ENCODE results near the gene RAP1GAP2.
A peak's percentile ranks its signal among the peaks of the same experiment; 100 is the strongest.

The RAP1GAP2 gene

DNA sequence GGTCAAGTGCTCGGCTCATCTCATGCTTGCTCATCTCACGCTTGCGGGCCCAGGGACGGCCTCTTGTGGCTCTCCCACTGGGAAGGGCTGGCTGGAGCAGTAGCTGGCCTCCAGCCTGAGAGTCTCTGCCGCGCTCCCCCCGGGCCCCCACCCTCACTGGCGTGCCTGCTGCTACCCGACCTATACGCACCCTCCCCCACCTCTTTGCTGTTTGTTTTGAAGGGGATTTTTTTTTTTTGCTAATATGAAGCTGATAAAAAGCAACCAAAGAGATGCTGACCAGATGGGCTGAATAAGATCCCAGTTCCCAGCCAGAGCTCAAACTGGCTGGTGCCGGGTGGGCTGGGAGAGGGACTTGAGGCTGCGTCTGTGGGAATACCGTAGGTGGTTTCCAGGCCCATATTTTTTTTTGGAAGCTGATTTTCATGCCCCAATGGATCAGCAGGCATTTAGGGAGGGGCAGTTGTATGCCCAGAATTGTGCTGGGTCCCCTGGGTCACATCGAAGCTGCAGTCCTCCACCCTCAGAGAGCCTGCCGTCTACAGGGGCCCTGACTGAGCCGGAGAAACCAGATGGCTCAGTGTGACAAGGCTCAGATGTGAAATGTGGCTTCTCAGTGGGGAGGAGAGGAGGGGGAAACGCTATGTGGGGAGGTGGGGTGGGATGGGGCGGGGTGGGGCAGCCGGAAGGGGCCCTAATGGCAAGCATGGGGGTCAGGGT, 115.0 kb downstream of the RAP1GAP2 start:
- DNase-seq (ENCODE audit: low read depth) = no peak

DNA sequence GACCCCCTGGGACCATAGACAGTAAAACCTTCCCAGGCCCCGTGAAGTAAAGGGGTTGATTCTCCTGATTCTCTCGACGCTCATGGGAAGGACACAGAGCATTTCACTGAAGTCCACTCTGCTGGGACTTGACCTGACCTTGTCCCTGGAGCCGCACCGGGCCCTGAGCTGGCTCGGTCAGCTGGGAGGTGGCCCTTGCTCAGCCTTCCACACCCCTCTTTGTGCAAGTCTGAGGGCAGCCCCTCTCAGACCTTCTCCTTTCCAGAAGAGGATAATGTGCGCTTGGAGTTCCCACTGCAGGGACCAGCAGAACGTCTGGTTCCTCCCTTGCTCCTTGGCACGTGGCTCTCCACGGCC, 115.5 kb downstream of the RAP1GAP2 start:
- no peak for DNase-seq (ENCODE audit: low read depth)

- no peak for DNase-seq (ENCODE audit: low read depth)
These were observed 116.5 kb downstream of the RAP1GAP2 start for GRCh38 chr17:2912754-2913153.

DNA sequence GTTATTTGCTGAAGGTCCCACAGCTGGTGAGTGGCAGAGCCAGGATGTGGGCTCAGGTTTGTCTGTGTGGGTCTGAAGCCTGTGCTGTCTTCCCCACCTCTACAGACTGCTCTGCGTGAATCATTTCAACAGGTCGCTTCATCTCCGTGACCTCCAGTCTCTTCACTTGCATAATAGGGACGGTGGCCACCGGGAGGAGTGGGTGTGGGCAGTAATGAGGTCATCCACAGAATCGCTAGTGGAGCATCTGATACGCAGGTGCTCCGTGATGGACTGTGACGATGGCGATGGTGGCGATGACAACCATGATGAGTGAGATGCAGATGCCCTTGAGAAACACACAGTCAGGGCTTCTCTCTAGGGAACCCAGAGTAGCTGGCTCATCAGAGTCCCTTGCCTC, 120.2 kb downstream of the RAP1GAP2 start:
- DNase-seq (ENCODE audit: low read depth) = no peak

DNA sequence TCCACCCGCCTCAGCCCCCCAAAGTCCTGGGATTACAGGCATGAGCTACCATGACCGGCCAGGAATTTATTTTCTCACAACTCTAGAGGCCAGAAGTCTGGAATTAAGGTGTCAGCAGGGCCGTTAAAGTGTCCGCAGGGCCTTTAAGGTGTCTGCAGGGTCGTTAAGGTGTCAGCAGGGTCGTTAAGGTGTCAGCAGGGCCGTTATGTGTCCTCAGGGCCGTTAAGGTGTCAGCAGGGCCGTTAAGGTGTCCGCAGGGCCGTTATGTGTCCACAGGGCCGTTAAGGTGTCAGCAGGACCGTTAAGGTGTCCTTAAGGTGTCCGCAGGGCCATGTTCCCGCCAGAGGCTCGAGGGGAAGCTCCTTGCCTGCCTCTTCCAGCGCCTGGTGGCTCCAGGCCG, 125.2 kb downstream of the RAP1GAP2 start:
- DNase-seq (ENCODE audit: low read depth) = no peak

DNA sequence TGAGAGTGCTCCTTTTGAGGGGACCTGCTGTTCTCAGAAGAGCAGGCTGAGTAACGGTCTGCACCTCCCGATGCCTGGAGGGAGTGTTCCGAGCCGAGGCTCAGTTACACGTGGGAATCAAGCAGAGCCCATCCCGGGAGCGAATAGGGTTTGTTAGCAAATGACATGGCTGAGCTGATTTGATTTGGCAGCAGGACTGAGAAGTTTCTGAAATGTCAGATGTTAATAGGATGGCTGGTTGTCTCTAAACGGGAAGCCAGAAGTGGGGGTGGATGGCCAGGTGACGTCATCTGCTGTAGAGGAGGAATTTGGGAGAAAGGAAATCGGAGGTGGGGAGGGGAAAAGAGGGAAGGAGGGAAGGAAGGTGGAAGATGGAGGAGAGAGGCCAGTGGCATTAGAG, 128.0 kb downstream of the RAP1GAP2 start:
- DNase-seq (ENCODE audit: low read depth) = peak; percentile 81

- DNase-seq (ENCODE audit: low read depth) = peak; percentile 54
These were observed 128.8 kb downstream of the RAP1GAP2 start for GRCh38 chr17:2925011-2925410.

DNA sequence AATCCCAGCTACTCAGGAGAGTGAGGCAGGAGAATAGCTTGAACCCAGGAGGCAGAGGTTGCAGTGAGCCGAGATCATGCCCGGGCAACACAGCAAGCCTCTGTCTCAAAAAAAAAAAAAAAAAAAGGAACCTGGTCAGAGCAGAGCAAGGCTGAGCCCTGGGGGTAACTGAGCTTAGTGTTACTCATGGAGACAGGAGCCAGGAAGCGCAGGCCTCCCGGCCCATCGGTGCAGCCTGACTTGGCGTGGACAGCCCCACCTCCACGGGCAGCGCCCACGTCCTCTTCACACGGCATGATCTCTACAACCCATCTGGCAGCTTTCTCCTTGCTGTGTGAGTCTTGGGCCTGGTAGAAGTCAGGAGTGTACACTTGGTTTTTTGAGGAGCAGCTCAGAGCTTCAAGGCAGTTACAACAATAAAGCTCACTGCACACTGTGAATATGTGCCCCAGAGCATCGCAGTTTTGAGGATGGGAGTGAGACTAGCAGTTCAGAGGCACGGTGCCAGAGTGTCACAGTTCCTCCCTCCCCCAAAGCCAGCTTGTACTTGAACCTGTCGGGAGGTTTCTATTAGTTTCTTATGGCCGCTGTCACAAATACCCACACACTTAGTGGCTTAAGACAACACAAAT, 129.9 kb downstream of the RAP1GAP2 start:
- peak; percentile 91 for DNase-seq (ENCODE audit: low read depth)

DNA sequence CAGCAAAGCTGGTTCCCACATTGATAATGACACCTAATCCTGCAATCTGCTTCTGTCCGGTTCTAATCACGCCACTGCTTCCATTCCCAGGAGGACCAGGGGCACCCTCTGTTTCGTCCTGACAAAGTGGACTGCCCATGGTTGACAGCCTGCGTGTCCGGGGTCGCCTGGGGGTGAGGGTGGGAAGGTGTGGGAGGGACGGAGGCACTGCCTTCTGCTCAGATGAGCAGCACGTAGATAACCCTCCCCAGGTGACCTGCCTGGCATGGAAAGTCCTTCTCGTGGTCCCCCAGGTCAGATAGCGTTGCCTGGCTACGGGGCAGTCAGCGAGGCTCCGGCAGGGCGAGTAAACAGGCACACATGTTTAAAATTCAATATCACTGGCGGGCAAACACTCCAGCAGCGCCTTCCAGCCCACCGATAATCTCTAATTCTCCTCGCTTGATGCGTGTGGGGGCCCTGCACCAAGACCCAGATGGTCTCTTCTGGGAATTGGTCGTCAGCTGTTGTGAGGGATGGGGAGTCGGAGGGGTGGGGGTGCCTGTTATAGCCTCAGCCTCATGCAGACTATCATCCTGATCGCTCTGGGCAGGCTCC, 132.2 kb downstream of the RAP1GAP2 start:
- DNase-seq (ENCODE audit: low read depth) = no peak

GRCh38 chr17:2929881-2930533, 133.8 kb downstream of the RAP1GAP2 start:
- DNase-seq (ENCODE audit: low read depth) = peak; percentile 51

DNA sequence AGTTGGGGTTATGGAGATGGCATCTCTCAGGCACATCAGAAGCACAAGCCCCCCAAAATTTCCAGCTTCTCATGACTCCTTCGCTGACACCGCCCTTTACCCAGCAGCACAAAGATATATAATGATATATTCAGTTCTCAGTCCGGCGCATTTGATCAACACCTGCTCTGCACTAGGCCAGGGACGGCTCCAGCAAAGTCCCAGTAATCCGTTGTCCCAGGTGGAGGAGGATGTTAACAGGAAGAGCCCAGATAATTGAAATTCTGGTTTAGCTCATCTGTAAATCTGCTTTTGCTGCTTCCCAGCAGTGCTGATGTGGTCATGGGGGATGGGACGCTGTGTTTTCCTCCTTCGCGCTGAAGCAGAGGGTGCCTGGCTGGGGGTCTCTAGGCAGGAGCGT, 135.6 kb downstream of the RAP1GAP2 start:
- DNase-seq (ENCODE audit: low read depth) = no peak

- no peak for DNase-seq (ENCODE audit: low read depth)
These were observed 136.7 kb downstream of the RAP1GAP2 start for GRCh38 chr17:2932946-2933345.

GRCh38 chr17:2933606-2934005, 137.4 kb downstream of the RAP1GAP2 start:
- DNase-seq (ENCODE audit: low read depth) = no peak

GRCh38 chr17:2935632-2936031, 139.4 kb downstream of the RAP1GAP2 start:
- no peak for DNase-seq (ENCODE audit: low read depth)

DNA sequence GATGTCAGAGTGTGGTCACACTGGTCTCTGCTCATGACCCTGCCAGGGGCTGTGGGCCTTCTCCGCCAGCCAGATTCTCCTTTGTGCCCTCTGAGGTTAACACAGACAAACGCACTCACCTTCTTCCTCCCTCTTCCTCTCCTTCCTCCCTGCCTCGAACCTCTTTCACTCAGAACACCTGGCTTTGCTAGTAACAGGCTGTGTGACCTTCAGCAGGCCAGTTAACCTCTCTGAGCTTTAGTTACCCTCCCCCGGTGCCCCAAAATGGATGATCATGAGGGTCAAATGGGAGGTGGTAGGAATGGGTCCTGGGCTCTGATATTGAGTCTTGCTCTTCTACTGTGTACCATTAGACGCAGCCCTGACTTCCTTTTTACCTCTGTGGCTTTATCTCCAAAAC, 140.1 kb downstream of the RAP1GAP2 start:
- no peak for DNase-seq (ENCODE audit: low read depth)

DNA sequence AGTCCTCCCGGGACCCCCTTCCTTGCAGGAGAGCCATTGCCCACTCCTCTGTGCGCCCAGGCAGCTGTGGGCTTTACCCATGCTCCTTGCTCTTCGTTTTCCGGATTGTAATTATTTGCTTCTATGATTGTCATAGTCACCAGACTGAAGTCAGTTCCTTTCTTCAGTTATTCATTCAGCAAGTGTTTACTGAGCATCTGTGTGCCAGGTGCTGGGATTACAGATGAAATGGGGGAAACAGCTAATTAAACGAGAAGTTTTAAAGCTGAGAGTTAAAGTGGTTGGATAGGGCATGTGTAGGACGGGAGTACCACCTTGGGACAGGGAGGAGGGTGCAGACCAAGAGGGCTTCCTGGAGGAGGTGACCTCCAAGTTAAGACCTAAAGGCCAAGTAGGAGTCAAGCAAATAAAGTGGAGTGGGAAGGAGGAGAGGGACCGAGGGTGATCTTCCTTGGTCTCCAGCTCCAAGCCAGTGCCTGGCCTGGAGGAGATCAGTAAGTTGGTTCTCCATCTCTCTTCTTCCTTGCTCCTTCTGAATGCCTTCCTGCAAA, 140.6 kb downstream of the RAP1GAP2 start:
- no peak for DNase-seq (ENCODE audit: low read depth)

DNA sequence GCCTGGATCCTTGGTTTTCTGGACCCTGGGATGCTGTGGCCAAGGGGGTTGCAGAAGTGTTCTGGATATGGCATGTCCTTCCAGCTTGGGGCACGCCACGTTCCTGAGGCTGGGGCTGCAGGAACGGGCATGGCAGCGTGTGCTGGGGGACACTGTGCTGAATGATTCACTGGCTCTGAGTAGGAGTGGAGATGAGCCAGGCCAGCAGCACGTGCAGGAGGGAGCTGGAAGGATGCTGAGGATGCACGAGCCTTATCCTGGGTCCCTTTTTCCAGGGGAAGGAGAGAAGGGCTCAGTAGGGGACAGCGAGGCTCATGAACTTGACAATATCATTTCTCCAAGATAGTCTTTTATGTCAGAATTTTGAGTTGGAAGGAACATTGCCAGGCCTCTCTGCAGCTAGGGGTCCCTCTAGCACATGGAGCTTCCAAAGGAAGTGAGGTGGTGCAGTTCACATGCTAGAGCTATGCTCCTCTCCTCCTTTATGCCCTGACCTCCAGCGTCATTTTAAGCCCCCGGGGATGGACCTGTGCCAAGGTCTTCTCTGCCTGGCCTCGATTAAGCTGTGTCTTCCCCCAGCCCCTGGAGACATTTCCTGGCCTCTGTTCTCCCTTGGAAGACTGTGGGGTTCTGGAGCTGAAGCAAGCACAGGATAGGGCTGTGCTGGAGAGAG, 141.2 kb downstream of the RAP1GAP2 start:
- peak; percentile 52 for DNase-seq (ENCODE audit: low read depth)

DNA sequence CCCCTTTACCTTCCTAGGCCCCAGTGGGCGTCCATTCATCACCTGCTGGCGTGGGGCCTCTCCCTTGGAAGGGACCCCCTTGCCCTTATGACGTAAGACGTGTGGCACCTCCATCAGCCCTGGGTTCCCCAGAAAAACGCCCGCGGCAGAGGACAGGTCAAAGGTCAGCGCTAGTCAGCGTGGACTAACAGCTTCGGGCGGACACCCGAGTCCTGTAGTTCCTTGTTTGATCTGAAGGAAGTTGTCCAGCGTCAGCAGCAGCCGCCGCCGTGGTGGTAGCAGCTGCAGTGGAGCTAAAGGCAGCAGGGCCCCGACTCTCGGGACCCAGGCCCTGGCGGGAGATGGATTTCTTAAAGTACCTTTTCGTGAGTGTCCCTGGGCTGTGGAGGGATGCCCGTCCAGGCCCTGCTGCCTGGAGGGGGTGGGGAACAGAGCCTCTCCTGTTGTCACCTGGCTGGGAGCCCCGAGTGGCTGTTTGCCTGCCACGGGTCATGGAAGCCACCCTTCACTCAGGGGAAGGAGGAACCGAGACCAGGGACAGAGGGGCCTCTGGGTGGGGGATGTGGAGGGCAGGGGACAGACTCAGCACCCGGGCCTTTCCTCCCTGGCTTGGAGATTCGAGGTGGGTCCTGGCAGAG, 143.6 kb downstream of the RAP1GAP2 start:
- no peak for DNase-seq (ENCODE audit: low read depth)

- DNase-seq (ENCODE audit: low read depth) = no peak
These were observed 144.1 kb downstream of the RAP1GAP2 start for GRCh38 chr17:2940352-2940751.

DNA sequence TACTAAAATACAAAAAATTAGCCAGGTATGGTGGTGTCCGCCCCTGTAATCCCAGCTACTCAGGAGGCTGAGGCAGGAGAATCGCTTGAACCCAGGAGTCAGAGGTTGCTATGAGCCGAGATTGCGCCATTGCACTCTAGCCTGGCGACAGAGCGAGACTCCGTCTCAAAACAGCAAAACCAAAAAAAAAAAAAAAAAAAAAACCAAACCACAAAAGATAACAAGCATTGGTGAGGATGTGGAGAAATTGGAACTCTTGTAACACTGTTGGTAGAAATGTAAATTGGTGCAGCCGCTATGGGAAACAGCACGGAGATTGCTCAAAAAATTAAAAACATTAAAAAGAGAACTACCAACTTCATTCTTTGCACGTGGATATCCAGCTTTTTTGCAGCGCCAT, 147.7 kb downstream of the RAP1GAP2 start:
- DNase-seq (ENCODE audit: low read depth) = no peak

- DNase-seq (ENCODE audit: low read depth) = no peak
These were observed 149.1 kb downstream of the RAP1GAP2 start for GRCh38 chr17:2945299-2945698.

DNA sequence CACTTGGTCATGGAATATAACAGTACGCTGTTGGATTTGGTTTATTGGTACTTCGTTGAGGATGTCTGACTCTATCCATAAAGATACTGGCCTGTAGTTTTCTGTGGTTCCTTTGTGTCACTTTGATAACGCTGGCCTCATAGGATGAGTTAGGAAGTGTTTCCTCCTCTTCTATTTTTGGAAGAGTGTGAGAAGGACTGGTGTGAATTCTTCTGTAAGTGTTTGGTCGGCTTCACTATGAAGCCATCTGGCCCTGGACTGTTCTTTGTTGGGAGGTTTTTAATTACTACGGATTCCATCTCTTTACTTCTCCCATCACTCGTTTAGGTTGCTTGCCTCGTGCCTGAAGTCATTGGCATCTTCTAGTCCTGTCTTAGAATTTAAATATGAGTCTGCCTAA, 149.9 kb downstream of the RAP1GAP2 start:
- DNase-seq (ENCODE audit: low read depth) = no peak
